ENCODE measurements around the gene RAB9B. TPM values are rescaled to one million over a fixed set of nuclear protein-coding genes. Genes with fewer than 3 reads are reported as not detected.

Gene RAB9B
- polyA plus RNA-seq, 4 donors, result 2.4 to 2.9 (median 2.6) TPM

GRCh38 chrX:103774070-103774642 lies 57.9 kb downstream of the RAB9B start:
- no peak for DNase-seq (ENCODE audit: low read depth in 4 of 4, low spot score in 2 of 4)

GRCh38 chrX:103773445-103773844 lies 58.6 kb downstream of the RAB9B start:
- no peak for DNase-seq (ENCODE audit: low read depth in 4 of 4, low spot score in 2 of 4)

Other genes starting within 250 kb of the RAB9B start
- gene TCEAL4, start 246.7 kb downstream of the RAB9B start, polyA plus RNA-seq (ENCODE audit: insufficient read length in 4 of 4), result 100 to 1,000 TPM; 153 to 204 (median 173) TPM
- gene TCEAL3, start 224.3 kb downstream of the RAB9B start, polyA plus RNA-seq (ENCODE audit: insufficient read length in 4 of 4), result 10 to 100 TPM; 36.2 to 39.2 (median 37.3) TPM
- 10 to 100 TPM; 26.3 to 34.0 (median 30.3) TPM for gene TCEAL1, start 203.3 kb downstream of the RAB9B start, polyA plus RNA-seq (ENCODE audit: insufficient read length in 4 of 4)
- gene MORF4L2, start 145.6 kb downstream of the RAB9B start, polyA plus RNA-seq (ENCODE audit: insufficient read length in 4 of 4), result 100 to 1,000 TPM; 280 to 343 (median 320) TPM
- 1 to 10 TPM in 3 of 4 donors, under 1 TPM in 1; 0.57 to 1.4 (median 1.2) TPM for gene TMEM31, start 121.3 kb downstream of the RAB9B start, polyA plus RNA-seq (ENCODE audit: insufficient read length in 4 of 4)
- gene PLP1, start 55.4 kb downstream of the RAB9B start, polyA plus RNA-seq (ENCODE audit: insufficient read length in 4 of 4), result 10 to 100 TPM in 1 of 4 donors, 1 to 10 TPM in 3; 5.0 to 11.8 (median 7.4) TPM
- gene TMSB15B, start 130.4 kb upstream of the RAB9B start, polyA plus RNA-seq (ENCODE audit: insufficient read length in 4 of 4), result 10 to 100 TPM; 20.1 to 27.1 (median 25.4) TPM
- gene H2BW1, start 181.5 kb upstream of the RAB9B start, polyA plus RNA-seq (ENCODE audit: insufficient read length in 4 of 4), result under 1 TPM in 1 of 4 donors, not detected in 3; 0.11 TPM
- 1 to 10 TPM in 2 of 4 donors, under 1 TPM in 2; 0.58 to 1.9 (median 1.0) TPM for gene H2BW2, start 207.7 kb upstream of the RAB9B start, polyA plus RNA-seq (ENCODE audit: insufficient read length in 4 of 4)
- gene TMSB15C, start 244.0 kb upstream of the RAB9B start, polyA plus RNA-seq (ENCODE audit: insufficient read length in 4 of 4), result 10 to 100 TPM in 2 of 4 donors, 1 to 10 TPM in 2; 7.9 to 17.6 (median 13.0) TPM